GM04504 (cell line): ENCODE measurements around the gene KPNA4.
"Not testable (repeated sequence)": the region's sequence is repeated elsewhere in the genome, so short reads cannot be mapped to it uniquely, and the experiment has no call there.

Experiments
- DNase-seq: peaks from one replicate; pipeline ENCODE4 v3.0.0-alpha.2; 2012; ENCODE audit warnings: low read depth

Gene KPNA4

GRCh38 chr3:160490166-160490565 lies 75.2 kb downstream of the KPNA4 start:
- DNase-seq, result no peak

GRCh38 chr3:160486459-160486869 lies 78.9 kb downstream of the KPNA4 start:
- peak; percentile 20 for DNase-seq

DNA sequence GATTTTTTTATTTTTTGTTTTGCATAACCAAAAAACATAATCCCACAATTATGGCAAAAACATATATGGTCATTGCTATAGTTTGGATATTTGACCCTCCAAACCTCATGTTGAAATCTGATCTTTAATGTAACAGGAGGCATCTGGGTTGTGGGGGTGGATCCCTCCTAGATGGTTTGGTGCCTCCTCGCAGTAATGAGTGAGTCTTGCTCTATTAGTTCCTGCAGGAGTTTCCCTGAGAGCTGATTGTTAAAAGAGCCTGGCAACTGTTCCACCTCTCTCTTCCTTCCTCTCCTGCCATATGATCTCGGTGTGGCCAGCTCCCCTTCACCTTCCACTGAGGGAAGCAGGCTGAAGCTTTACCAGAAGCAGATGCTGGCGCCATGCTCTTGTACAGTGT lies 82.6 kb downstream of the KPNA4 start:
- DNase-seq, result no peak

DNA sequence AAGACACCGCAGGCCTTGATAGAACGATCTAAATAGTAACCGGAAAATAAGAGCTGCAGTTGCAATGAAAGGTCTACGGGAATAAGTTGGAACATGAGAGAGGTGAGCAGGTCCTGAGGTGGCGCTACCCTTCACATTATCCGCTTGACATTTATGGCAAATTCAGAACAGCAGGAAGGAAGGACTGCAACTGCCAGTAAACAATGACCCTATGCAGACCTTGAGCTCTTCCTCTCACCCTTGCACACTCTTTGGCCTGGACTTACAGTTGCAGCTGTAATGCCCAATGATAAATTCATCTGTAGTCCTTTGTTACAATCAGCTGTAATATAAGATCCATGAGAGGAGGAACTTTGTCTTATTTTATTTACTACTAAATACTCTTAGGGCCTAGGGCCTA lies 83.5 kb downstream of the KPNA4 start:
- DNase-seq, result no peak

DNA sequence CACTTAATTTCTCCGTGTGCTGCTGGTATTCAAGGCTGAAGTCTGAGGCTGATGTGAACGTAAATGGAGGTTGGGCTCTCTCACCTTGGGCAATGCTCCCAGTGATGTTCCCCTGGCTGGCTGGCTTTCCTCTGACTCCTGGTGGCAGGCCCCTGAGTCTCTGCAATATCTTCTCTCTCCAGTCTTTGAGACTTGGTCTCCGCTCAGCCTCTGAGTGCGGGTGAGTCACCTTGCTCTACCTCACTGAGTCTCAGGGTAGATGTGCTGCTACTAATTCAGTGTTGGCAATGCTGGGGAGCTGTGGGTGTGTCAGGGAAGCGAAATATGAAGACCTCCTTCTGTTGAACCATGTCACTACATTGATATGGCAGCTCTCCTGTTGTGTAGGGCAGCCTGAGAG lies 84.4 kb downstream of the KPNA4 start:
- DNase-seq, result no peak

DNA sequence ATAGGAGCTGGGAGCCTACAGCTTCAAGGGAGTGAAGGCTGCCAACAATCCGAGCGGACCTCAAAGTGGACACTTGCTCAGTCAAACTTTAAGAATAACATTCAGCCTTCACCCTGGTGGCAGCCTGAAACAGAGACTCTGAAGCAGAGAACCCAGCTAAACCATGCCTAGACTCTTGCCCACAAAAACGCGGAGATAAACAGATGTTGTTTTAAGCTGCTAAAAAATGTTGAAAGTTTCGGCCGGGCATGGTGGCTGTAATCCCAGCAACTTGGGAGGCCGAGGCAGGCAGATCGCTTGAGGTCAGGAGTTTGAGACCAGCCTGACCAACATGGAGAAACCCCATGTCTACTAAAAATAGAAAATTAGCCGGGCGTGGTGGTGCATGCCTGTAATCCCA lies 86.0 kb downstream of the KPNA4 start:
- DNase-seq, result no peak

DNA sequence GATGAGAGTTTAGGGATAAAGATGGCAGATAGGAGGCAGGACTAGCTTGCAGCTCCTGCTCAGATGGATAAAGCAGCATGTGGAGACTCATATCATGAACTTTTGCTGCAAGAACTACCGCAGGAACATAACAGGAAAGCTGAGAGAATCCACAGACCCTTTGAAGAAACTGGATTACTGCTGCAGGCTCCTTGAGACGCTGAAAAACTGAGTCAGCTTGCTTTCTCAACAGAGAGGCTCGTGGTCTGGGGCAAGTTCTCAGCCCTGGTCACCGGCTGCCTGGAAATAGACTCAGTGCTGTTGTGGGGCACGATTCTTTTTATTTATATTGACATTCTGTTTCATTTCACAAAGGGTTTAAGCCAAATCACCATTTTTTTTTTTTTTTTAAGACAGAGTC lies 87.0 kb downstream of the KPNA4 start:
- DNase-seq, result no peak

DNA sequence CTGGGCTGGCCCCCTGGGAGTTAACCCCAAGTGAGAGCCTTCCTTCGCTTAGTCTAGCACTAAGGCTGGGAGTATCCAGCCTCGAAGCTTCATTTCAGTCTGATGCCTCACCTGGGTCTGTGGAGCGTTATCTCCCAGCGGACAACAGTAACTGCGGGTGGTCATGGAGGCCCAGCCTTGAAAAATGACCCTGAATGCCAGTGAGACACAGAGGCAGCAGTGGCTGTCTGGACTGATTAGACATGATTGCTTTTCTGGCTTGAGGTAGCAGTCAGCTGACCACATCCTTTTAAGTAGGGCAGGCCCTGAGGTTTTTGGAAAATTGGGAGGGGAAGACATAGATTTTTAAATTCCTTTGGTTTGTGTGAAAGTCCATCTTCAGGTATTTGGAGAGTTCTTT lies 87.6 kb downstream of the KPNA4 start:
- DNase-seq, result no peak

DNA sequence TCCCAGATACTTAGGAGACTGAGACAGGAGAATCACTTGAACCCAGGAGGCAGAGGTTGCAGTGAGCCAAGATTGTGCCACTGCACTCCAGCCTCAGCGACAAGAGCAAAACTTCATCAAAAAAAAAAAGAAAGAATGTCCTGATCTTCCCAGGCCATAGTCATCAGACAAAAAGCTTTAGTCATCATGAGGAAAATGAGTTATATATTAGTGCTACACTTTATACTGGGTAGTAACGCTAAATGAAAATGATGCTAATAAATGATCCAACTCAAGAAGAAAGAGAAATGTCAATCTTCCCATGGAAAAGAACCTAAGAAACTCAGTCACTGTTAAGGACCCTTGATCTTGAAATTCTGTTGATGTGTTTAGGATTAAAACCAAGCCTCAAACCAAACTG lies 89.5 kb downstream of the KPNA4 start:
- no peak for DNase-seq

- DNase-seq, result no peak
Measured at GRCh38 chr3:160475153-160475552, 90.2 kb downstream of the KPNA4 start.

DNA sequence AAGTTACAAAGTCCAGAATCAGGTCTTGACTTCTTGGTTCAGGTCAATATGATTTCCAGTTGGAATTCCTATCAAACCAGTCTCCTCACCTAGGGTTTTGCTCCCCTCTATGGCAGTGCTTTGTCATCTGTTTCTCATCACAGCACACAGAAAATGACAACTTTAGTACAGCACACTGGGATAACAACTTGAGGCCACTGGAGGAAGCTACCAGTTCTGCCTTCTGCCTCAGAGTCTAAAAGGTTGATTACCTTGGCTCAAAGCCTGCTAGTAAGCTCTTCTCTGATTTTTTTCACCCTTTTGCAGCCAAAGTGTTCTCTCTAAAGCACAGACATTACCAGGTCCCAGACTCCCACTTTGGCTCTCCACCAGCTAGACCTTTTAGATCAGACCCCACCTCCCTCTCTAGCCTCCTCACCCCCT lies 90.9 kb downstream of the KPNA4 start:
- DNase-seq, result peak; percentile 29

- peak; percentile 90 for DNase-seq
Measured at GRCh38 chr3:160473978-160474377, 91.4 kb downstream of the KPNA4 start.

GRCh38 chr3:160473221-160473620 lies 92.2 kb downstream of the KPNA4 start:
- DNase-seq, result peak; percentile 71

GRCh38 chr3:160472344-160472743 lies 93.0 kb downstream of the KPNA4 start:
- no peak for DNase-seq

DNA sequence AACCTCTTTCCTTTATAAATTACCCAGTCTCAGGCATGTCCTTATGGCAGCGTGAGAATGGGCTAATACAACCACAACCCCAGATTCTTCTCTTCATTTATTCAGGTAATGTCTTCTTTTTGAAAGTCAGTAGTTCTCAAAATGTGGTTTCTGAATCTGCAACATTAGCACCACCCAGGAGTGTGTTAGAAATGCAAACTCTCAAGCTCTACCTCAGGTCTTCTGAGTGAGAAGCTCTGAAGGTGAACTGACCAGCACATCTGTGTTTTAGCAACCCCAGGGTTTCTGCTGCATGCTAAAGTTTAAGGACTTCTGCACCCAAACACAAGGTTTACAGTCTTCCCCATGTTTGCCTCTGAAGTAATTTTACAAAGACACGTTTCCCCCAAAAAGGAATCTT lies 93.5 kb downstream of the KPNA4 start:
- no peak for DNase-seq

DNA sequence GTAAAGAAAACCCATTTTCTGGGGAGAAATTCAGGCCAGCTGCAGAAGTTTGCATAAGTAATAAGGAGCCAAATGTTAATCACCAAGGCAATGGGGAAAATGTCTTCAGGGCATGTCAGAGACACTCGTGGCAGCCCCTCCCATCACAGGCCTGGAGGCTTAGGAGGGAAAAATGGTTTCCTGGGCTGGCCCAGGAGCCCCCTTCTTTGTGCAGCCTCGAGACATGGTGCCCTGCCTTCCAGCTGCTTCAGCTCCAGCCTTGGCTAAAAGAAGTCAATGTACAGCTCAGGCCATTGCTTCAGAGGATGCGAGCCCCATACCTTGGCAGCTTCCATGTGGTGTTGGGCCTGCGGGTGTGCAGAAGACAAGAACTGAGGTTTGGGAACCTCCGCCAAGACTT lies 95.2 kb downstream of the KPNA4 start:
- DNase-seq, result no peak

GRCh38 chr3:160464971-160465370 lies 100.4 kb downstream of the KPNA4 start:
- DNase-seq, result no peak

GRCh38 chr3:160464321-160464720 lies 101.0 kb downstream of the KPNA4 start:
- DNase-seq, result no peak

DNA sequence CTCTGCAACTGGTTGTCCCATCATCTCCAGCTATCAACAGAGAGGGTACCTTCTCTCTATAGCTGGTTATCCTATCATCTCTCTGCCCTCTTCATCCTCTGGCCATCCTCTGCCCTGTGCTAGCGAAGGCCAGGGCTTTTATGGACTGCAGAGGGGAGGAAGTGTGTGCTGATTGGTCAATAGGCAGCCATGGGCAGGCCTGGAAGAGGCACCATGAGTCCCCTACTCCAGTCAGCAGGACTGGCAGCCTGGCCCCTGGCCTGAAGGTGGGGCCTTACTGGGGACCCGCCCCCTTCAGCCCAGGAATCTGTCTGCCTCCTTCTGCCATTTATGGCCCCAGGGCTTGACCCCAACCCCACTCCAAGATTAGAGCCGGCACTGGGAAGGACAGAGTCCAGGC lies 105.3 kb downstream of the KPNA4 start:
- DNase-seq, result no peak

DNA sequence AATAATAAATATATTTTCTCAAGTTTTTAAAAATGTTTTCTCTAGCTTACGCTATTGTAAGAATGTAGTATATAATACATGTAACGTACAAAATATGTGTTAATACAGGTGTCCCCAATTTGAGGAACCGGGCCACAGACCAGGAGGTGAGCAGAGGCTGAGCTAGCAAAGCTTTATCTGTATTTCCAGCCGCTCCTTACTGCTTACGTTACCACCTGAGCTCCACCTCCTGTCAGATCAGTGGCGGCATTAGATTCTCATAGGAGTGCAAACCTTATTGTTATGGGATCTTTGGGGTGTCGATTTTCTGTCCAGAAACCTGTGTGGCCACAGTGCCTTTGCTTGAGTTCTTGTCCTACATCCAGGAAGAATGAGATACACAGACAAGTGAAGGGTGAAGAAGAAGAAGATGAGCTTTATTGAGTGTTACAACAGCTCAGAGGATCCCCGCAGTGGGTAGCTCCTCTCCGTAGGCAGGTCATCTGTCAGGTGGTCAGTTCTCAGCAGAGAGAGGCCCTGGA lies 105.9 kb downstream of the KPNA4 start:
- no peak for DNase-seq

- DNase-seq, result no peak
Measured at GRCh38 chr3:160458151-160458550, 107.2 kb downstream of the KPNA4 start.

- no peak for DNase-seq
Measured at GRCh38 chr3:160455846-160456245, 109.5 kb downstream of the KPNA4 start.

- DNase-seq, result no peak
Measured at GRCh38 chr3:160454995-160455394, 110.4 kb downstream of the KPNA4 start.

GRCh38 chr3:160452251-160452650 lies 113.1 kb downstream of the KPNA4 start:
- not testable (repeated sequence) for DNase-seq

- no peak for DNase-seq
Measured at GRCh38 chr3:160451602-160452001, 113.8 kb downstream of the KPNA4 start.
